Gastroesophageal sphincter (tissue), 3 donors: Measurements from ENCODE around the gene SRBD1.

Source experiments
- CTCF ChIP-seq, 4 experiments: fragments of 200-600 bp in 2 of 4; fragments of 450-650 bp in 2 of 4; sonication (generic) in 1 of 4; IDR thresholded peaks; one replicate each; pipeline ENCODE4 v1.5.1; 2017 to 2019; ENCODE audit warnings: antibody characterized with exemption in 4 of 4, mild to moderate bottlenecking in 2 of 4, moderate library complexity in 2 of 4
- EP300 ChIP-seq: sonication (generic); formaldehyde crosslinking; IDR thresholded peaks from one replicate; pipeline ENCODE4 v1.6.1; 2017; ENCODE audit warnings: antibody characterized with exemption, mild to moderate bottlenecking
- POLR2A ChIP-seq, 2 donors: fragments of 450-650 bp; IDR thresholded peaks; one replicate each; pipeline ENCODE4 v1.6.1; 2017; ENCODE audit warnings: antibody characterized with exemption in 2 of 2, mild to moderate bottlenecking in 2 of 2, moderate library complexity in 1 of 2
- POLR2AphosphoS5 ChIP-seq: sonication (generic); formaldehyde crosslinking; IDR thresholded peaks from one replicate; pipeline ENCODE4 v1.6.1; 2017; ENCODE audit warnings: antibody characterized with exemption

DNA sequence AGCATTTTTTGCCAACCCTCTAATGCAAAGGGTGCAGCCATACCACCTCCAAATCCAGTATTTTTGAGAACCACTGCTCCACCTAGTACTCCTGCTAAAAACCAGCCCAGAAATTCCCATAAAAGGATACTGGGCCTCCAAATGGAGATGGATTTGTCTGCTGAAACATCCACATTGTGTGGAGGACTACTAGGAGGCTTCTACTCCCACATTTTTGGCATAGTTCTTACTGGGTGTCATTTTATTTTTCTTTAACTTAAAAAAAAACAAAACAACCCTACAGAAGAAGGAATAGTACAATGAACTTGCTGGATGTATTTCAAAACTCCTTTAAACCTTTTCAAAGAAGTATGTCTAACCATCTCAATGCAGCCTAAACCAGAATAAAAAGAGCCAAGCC lies 219.2 kb downstream of the SRBD1 start:
- no peak for TF ChIP-seq CTCF (IDR thresholded peaks at IDR 0.05)
- no peak for TF ChIP-seq POLR2A (IDR thresholded peaks at IDR 0.05)
- TF ChIP-seq POLR2AphosphoS5: no peak
- no peak for TF ChIP-seq EP300
